ENCODE data around the gene USP9X.
A peak's percentile ranks its signal among the peaks of the same experiment; 100 is the strongest.
"Not testable (repeated sequence)": the region's sequence is repeated elsewhere in the genome, so short reads cannot be mapped to it uniquely, and the experiment has no call there.

Gene USP9X

DNA sequence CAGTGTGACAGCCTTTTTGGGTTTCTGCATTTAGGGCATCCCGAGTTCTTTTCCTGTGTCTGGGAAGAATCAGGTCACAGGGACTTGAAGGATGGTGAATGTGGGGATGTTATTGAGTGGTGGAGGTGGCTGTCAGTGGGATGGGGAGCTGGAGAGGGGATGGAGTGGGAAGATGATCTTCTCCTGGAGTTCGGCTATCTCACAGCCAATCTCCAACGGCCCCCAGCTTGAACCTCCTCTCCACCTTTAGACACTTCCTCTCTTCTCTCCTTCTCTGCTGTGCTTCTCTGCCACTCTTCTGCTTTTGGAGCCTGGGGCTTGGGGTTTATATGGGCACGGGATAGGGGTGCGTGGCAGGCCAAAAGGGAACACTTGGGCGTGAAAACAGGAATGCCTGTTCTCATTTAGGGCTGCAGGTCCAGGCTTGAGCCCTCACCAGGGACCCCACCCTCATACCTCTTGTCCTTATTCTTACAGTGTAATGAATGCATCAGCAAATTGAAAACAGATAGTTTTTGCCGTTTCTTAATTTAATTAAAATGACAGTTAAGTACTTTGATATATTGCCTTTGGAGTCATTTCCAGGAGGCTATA is 37.5 kb downstream of the USP9X start:
- DNase-seq: no peak

- DNase-seq: no peak
These were observed 42.4 kb downstream of the USP9X start for GRCh38 chrX:41127477-41128192.

GRCh38 chrX:41128955-41129354 is 43.7 kb downstream of the USP9X start:
- DNase-seq: no peak

- DNase-seq: no peak
These were observed 46.5 kb downstream of the USP9X start for GRCh38 chrX:41131766-41132165.

DNA sequence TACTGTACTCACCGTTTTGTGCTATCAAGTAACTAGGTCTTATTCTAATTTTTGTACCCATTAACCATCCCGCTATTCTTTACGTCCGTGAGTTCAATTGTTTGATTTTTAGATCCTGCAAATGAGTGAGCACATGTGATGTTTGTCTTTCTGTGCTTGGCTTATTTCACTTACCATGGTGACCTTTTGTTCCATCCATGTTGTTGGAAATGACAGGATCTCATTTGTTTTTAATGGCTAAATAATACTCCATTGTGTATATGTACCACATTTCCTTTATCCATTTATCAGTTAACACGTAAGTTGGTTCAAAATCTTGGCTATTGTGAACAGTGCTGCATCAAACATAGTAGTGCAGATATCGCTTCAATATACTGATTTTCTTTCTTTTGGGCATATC is 48.3 kb downstream of the USP9X start:
- DNase-seq: no peak

GRCh38 chrX:41137589-41137988 is 52.3 kb downstream of the USP9X start:
- DNase-seq: no peak

DNA sequence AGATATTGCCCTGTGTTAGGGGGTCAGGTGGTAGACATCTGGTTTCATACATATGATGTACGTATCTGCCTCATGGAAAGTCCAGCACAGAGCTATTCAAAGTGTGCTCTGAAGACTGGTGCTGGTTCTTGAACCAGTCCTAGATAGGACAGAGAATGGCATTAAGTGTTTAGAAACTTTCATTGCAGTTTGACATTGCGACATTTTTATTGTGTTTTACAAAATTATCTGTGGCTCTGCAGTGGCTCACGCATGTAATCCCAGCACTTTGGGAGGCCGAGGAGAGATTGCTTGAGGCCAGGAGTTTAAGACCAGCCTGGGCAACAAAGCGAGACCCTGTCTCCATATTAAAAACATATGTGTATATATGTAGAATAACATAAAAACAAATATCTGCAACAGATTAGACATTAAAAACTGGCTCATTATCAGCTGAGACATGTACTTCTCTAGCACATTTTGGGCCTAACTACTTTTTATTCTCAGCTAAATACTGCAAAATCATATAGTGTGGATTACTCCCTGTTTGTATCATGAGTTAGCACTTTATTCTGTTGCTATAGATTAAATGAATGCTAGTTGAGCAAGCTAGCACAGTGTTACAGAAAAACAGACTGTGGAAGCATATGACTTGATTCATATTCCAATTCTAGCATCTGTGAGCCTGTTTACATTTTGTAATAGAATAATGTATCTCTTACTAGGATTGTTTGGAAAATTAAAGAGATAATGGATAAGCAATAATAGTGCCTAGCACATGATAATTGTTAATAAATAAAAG is 57.1 kb downstream of the USP9X start:
- no peak for DNase-seq

GRCh38 chrX:41144873-41145272 is 59.6 kb downstream of the USP9X start:
- no peak for DNase-seq

- no peak for DNase-seq
These were observed 60.8 kb downstream of the USP9X start for GRCh38 chrX:41145920-41146608.

GRCh38 chrX:41148553-41148952 is 63.3 kb downstream of the USP9X start:
- DNase-seq: no peak

- DNase-seq: no peak
These were observed 64.8 kb downstream of the USP9X start for GRCh38 chrX:41150043-41150442.

- DNase-seq: not testable (repeated sequence)
These were observed 66.5 kb downstream of the USP9X start for GRCh38 chrX:41151726-41152125.

GRCh38 chrX:41152221-41152620 is 67.0 kb downstream of the USP9X start:
- no peak for DNase-seq

DNA sequence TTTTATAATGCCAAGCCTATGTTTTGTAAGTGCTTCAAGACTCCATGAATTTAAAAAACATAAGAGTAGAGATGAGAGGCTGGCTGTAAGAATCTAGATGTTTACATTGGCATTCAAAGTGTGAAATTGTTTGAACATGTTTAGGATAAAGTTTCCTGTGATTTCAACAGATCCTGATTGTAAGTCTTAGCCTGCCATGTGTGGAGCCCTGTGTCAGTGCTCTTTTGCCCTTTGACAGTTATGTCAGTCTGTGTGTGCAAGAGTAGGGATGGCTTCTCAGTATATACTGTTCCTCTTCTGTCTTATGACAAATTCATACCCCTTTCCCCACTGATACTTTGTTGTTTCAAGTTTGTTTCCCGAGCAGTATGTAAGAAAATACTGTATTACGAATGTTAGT is 68.2 kb downstream of the USP9X start:
- no peak for DNase-seq

DNA sequence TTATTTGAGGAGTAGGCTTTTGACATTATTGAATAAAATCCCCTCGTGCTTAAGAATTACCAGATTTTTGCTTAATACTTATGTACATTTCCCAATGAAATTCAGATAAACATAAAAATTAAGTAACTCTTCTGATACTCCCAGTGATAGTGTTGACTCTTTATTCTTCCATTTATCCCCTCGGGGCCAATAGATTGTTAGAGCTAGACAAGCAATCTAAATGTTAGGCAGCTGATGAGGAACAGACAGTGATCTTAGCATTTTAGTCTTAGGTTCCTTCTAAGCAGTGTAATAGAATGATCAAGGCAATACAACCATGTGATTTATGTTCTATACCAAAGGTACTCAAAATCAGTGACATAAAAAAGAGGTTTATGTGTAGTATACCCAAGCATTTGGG is 68.7 kb downstream of the USP9X start:
- DNase-seq: no peak

- no peak for DNase-seq
These were observed 79.2 kb downstream of the USP9X start for GRCh38 chrX:41164449-41164848.

GRCh38 chrX:41167888-41168287 is 82.6 kb downstream of the USP9X start:
- no peak for DNase-seq

- DNase-seq: no peak
These were observed 91.0 kb downstream of the USP9X start for GRCh38 chrX:41176263-41176662.

GRCh38 chrX:41177297-41177696 is 92.1 kb downstream of the USP9X start:
- no peak for DNase-seq

GRCh38 chrX:41178201-41178600 is 93.0 kb downstream of the USP9X start:
- DNase-seq: no peak

DNA sequence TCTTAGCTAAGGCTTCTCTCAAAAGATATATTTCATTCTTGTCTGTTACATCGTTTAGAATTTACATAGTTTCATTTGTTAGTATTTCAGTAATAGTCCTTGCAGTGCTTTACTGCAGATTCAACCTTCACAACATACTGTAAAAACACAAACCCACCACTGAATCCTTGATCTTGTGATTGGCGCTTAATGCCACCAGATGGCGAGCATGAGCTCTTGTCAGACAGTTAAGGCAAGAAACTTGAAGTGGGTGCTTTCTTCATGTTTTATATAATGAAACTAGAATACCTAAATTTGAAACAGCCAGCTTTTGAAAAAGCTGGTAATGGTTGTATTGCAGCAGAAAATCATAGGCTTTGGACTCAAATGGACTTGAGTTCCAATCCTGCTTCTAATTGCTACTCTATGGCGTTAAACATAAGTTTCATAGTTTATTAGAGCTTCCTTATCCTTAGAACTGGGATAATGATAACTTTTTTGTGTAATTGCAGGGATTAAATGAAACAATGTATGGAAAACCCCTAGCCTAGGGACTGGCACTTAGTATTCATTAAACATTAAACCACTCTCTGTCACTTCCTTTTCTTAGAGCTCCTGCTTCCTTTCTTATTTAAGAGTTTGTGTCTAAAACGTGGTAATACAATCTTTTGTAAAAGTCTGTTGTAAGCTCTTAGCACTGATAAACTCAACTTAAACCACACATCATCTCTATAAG is 95.1 kb downstream of the USP9X start:
- peak in 21 of 51 donors; percentile 0 to 38 (median 9) for DNase-seq

All from hypothalamus (tissue), 51 donors.